ENCODE measurements around the gene GJD3. TPM values are rescaled to one million over a fixed set of nuclear protein-coding genes. Genes with fewer than 3 reads are reported as not detected.
"Not testable (repeated sequence)": the region's sequence is repeated elsewhere in the genome, so short reads cannot be mapped to it uniquely, and the experiment has no call there.

The GJD3 gene
- total RNA-seq, 4 donors from 2014 or later: 2.5 TPM; not detected in 3

- TF ChIP-seq POLR2A (IDR thresholded peaks at IDR 0.05) (no peak), EP300 (IDR thresholded peaks at IDR 0.05) (no peak), POLR2AphosphoS5 (IDR thresholded peaks at IDR 0.05) (no peak), CTCF (IDR thresholded peaks at IDR 0.05) (no peak)
- ATAC-seq: no peak
- WGBS, 2 donors (ENCODE audit: low coverage in 1 of 2): 96 to 97% methylated on average over 3 of the region's 3 CpGs
Observed at GRCh38 chr17:40407460-40407859, 42.9 kb upstream of the GJD3 start.

GRCh38 chr17:40404003-40404402 is 39.5 kb upstream of the GJD3 start:
- no peak overlapping the region for H3K4me3 ChIP-seq
- no peak overlapping the region for H3K27ac ChIP-seq
- no peaks in the 10 kb centered on the region for H3K27me3 ChIP-seq
- no peak for ATAC-seq
- H3K9me3 ChIP-seq: no peaks in the 10 kb centered on the region
- TF ChIP-seq EP300 (IDR thresholded peaks at IDR 0.05): no peak
- no peak for TF ChIP-seq POLR2A (IDR thresholded peaks at IDR 0.05)
- TF ChIP-seq POLR2AphosphoS5 (IDR thresholded peaks at IDR 0.05): no peak
- no peak for TF ChIP-seq CTCF (IDR thresholded peaks at IDR 0.05)
- no peaks in the 10 kb centered on the region for H3K4me1 ChIP-seq
- 67 to 69% methylated on average over 3 of the region's 3 CpGs for WGBS, 2 donors (ENCODE audit: low coverage in 1 of 2)
- no peaks in the 10 kb centered on the region for H3K36me3 ChIP-seq

More at GRCh38 chr17:40407460-40407859, 42.9 kb upstream of the GJD3 start:
- Histone ChIP-seq H3K4me1 (no peaks in the 10 kb centered on the region), H3K4me3 (no peak overlapping the region), H3K27me3 (no peaks in the 10 kb centered on the region), H3K36me3 (no peaks in the 10 kb centered on the region), H3K27ac (no peak overlapping the region), H3K9me3 (no peaks in the 10 kb centered on the region)

GRCh38 chr17:40402668-40403067 is 38.1 kb upstream of the GJD3 start:
- no peak overlapping the region for H3K4me3 ChIP-seq

GRCh38 chr17:40399185-40399584 is 34.6 kb upstream of the GJD3 start:
- Histone ChIP-seq H3K27ac (no peak overlapping the region), H3K4me3 (no peak overlapping the region), H3K4me1 (no peaks in the 10 kb centered on the region), H3K27me3 (no peaks in the 10 kb centered on the region), H3K36me3 (no peaks in the 10 kb centered on the region), H3K9me3 (no peaks in the 10 kb centered on the region)
- TF ChIP-seq EP300 (IDR thresholded peaks at IDR 0.05) (no peak), CTCF (IDR thresholded peaks at IDR 0.05) (peak; percentile 38 to 61 (median 58)), POLR2A (IDR thresholded peaks at IDR 0.05) (no peak)
- WGBS, 2 donors (ENCODE audit: low coverage in 1 of 2): 31 to 49% methylated on average over 4 of the region's 4 CpGs
- ATAC-seq: no peak

More at GRCh38 chr17:40402668-40403067, 38.1 kb upstream of the GJD3 start:
- Histone ChIP-seq H3K9me3 (no peaks in the 10 kb centered on the region), H3K4me1 (no peaks in the 10 kb centered on the region), H3K27me3 (no peaks in the 10 kb centered on the region), H3K27ac (no peak overlapping the region), H3K36me3 (no peaks in the 10 kb centered on the region)
- ATAC-seq: no peak
- no peak for TF ChIP-seq POLR2A (IDR thresholded peaks at IDR 0.05)
- no peak for TF ChIP-seq POLR2AphosphoS5 (IDR thresholded peaks at IDR 0.05)
- no peak for TF ChIP-seq EP300 (IDR thresholded peaks at IDR 0.05)
- no peak for TF ChIP-seq CTCF (IDR thresholded peaks at IDR 0.05)
- WGBS, 2 donors (ENCODE audit: low coverage in 1 of 2): 71 to 89% methylated on average over 1 of the region's 1 CpG

- not testable (repeated sequence) for H3K9me3 ChIP-seq, H3K27me3 ChIP-seq, ATAC-seq, H3K36me3 ChIP-seq, H3K4me3 ChIP-seq, H3K27ac ChIP-seq, H3K4me1 ChIP-seq
- WGBS, 2 donors (ENCODE audit: low coverage in 1 of 2): 86 to 100% methylated on average over 1 of the region's 3 CpGs
Observed at GRCh38 chr17:40386555-40386954, 22.0 kb upstream of the GJD3 start.

All from gastroesophageal sphincter (tissue), 4 donors.